ENCODE data around the gene FNTB.

- no peak for TF ChIP-seq CTCF (IDR thresholded peaks at IDR 0.05)
- no peak for TF ChIP-seq POLR2A (IDR thresholded peaks at IDR 0.05)
- no peak for TF ChIP-seq EP300 (IDR thresholded peaks at IDR 0.05)
- TF ChIP-seq POLR2AphosphoS5 (IDR thresholded peaks at IDR 0.05), result no peak
Observed at GRCh38 chr14:64939817-64940190, 46.9 kb upstream of the FNTB start.

Measured in suprapubic skin (tissue), 4 donors.